ENCODE measurements around the gene ACSS1. TPM values are rescaled to one million over a fixed set of nuclear protein-coding genes. Genes with fewer than 3 reads are reported as not detected.
A peak's percentile ranks its signal among the peaks of the same experiment; 100 is the strongest.

ACSS1 gene
- total RNA-seq, 1 donor from 2014 or later, result 19.7 TPM

DNA sequence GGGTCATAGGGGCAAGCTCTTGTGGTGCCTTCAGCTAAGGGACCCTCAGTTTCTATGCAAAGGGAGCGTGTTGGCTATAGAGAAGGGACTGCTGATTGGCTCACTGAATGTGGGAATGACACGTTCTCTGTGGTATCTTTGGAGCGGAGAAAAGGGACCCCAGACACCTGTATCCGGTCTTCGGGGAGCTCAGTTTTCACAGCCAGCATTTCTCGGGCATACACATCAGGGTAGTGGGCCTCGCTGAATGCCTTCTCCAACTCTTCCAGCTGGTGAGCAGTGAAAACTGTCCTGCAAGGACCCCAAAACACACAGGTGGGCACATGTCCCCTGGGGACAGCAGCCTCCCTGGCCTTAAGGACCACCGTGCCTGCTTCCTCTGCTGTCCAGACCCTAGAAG is 20.7 kb upstream of the ACSS1 start:
- no peak for DNase-seq

- DNase-seq, result no peak
These were observed 19.8 kb upstream of the ACSS1 start for GRCh38 chr20:25077610-25078169.

DNA sequence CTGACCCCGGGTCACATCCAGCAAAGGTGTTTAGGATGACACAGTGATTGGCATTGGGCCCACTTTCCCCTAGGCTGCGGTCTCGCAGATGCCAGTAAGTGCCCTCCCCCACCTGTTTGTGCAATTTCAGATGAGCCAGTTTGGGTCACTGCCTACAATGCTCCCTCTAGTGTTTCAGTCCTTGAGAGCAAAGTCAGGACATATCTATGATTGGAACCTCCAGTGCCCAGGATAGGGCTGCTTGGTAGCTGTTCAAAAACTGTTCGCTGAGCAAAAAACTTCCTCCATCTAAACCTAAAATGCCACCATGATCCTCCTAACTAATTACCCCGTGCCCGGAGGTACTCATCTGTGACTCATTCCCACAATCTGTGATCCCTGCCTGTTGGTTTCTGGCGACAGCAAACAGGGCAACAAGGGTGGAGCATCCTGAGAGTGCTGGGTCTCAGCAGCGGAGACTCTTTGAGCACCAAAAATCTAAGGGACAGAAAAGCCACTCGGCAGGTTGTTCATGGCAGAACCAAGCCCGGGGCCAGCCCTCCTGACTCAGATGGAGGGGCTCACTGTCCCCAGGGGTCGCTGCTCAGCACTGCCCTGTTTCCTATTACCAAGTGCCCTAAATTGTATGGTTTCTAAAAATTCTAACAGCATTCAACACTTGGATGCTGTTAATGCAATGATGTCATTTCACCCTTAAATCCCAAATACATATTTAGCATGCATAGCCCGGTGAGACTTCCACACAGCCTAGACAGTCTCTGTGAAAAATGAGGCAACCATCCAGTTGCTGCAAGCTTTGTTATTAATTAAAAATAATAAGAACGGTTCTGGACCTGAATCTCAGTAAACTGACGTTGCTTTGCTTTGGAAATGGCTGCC is 19.0 kb upstream of the ACSS1 start:
- DNase-seq, result no peak

- DNase-seq, result no peak
These were observed 18.3 kb upstream of the ACSS1 start for GRCh38 chr20:25076201-25076600.

DNA sequence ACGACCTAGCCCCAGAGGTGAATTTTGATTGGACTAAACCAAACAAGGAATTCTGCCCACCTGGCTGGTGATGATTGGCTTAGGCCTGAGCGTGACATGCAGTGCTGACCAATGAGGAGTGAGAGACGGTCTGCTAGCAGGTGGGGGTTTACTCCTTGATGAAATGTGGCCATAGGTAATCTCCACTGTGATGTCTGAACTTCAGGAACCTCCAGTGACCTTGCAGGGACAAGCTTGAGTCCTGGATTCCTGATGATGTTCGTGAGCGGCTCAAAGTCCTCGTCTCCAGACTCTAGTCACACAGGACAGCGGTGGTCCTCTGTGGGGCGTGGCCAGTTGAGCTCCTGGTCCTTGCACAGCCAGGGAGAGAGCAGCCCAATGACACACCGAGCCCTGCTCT is 15.6 kb upstream of the ACSS1 start:
- DNase-seq, result no peak

GRCh38 chr20:25072226-25072811 is 14.4 kb upstream of the ACSS1 start:
- no peak for DNase-seq

DNA sequence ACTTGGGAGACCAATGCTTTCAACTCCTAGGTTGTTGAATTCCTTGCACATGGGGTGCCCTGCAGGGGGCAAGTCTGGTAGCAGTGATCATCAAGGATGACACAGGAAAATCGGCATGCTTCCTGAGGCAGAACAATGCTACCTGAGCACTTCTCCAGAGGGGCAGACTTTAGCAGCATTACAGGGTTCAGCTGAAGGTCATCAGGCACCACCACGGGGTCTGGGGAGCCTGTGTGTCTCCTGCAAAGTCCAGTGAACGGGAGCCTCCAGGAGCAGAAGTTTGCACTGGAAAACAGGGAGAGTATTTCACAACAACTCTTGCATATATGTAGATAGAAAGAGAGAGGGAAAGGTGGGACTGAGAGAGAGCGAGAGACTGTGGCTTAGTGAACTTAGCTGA is 13.8 kb upstream of the ACSS1 start:
- DNase-seq, result no peak

GRCh38 chr20:25070821-25071473 is 13.0 kb upstream of the ACSS1 start:
- no peak for DNase-seq

DNA sequence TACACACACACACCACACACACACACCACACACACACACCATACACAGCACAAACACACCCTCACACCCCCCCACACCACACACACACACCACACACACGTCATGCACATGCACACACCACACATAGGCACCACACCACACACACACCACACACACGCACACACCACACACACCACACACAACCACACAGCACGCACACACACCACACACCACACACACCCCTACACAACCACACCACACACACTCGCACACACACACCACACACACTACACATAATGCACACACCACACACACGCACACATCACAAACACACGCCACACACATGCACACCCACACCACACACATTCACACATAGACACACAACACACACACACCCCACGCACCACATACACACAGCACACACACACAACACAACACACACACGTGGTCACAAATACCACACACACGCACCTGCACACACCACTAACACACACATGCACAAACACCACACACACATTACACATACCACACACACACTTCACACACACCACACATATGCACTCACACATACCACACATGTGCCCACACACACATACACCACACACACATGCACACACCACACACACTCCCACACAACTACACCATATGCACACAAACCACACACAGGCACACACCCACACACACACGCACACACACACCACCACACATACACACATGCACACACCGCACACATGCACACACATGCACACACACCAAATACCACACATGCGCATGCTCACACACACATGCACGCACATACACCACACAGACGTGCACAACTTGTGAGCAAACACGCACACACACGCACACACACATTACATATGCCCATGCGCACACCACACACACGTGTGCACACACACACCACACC is 9.4 kb upstream of the ACSS1 start:
- DNase-seq, result no peak

- DNase-seq, result no peak
These were observed 8.4 kb upstream of the ACSS1 start for GRCh38 chr20:25066386-25066785.

DNA sequence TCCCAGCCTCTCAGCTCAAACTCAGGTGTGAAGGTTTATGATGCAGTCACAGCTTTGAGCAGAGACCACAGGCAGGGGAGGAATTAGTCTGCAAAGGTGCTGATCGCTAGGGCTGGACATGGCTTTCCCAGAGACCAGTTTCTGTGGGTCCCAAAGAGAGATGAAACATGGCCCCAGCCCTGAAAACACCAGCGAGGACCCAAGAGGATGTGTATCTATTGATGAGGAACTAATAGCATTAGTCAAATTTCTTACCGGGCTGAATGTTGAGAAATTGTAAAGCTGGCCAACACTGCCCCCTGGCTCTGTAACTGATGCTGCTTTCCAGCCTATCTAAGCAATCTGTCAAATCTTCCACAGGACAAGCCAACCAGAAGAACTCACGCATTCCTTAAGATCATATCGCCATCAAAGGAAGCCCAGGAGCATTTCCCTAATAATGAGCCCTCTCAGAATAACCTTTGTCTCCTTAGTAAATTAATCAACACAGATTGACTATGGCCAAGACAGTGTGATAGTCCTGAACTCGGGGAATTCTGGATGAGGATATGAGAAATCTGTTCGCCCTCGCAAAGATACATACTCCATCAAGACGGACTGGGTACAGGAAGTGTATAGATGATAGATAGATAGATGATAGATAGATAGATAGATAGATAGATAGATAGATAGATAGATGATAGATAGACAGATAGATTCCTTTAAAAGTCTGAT is 7.8 kb upstream of the ACSS1 start:
- DNase-seq, result peak; percentile 57

DNA sequence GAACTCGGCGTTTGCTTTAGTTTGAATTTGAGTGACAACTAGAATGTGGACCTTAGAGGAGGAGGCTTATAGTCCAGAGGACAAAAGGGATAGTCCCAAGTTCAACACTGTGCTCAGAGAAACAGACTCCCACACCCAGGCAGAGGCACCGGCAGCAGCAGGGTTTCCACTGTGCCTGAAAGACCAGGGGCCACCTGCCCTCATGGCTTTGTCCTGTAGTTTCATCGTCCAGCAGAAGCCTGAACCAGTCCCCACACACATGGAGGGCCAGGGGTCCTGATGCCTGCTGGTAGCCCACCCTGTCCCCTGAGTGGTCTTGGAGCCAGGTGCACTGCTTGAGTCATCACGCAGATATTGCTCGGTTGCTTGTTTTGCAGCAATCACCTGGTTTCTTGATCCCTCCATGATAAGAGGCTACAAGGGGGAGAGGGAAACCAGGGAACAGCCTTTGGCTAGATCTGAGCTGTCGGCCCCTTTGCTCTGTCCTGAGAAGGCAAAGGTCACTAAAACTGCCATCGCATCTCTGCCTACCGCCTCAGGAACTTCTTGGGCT is 7.2 kb upstream of the ACSS1 start:
- DNase-seq, result no peak

GRCh38 chr20:25064561-25065071 is 6.7 kb upstream of the ACSS1 start:
- DNase-seq, result no peak

GRCh38 chr20:25063981-25064380 is 6.0 kb upstream of the ACSS1 start:
- DNase-seq, result no peak

DNA sequence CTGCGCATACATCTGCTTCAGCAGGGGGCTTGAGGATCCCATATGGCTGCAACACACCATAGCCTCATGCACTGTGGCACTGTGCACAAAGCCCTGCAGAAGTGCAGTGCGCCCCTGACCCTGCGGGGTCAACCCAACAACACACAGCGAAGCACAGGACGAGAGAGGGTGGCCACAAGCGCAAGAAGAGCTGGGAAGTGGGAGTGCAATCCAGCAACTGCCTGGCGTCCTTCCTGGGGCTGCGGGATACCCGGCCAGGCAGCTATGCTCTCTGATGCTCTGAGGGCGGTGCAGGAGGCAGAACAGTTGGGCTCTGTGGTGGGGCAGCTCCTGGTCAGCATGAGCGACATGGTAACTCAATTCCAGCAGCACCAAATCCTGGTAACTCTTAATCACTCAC is 5.6 kb upstream of the ACSS1 start:
- no peak for DNase-seq

GRCh38 chr20:25062841-25063240 is 4.9 kb upstream of the ACSS1 start:
- no peak for DNase-seq

DNA sequence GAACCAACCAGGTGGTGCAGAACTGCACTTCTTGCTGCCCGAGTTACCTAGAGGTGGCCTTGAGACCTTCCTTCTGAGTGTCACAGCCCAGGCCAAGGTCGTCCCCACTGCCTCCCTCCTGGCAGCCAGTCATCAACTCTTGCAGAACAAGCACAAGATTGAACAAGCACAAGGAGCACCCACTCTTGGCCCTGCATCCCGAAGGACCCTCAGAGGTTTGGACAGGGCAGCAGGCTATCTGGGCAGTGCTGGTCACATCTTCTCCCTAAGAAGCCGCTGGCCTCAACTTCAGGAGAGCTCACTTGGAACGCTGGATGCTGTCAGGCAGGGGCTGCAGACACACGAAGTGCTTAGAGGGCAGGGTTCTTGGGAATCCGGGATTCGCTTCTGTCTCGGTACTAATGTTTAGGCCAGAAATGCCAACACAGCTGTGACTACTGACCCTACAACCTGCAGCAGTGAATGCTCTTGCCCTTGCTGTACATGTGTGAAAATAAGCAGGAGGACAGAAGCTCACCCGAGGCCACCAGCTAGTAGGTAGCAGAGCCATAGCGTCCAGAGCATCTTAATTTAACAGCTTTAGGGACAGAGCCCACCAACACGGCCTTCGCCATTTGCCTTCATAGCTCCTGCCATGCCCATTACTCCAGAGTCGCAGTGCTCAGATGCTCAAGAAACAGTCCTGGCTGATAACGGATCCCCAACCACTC is 4.0 kb upstream of the ACSS1 start:
- no peak for DNase-seq

- DNase-seq, result no peak
These were observed 3.3 kb upstream of the ACSS1 start for GRCh38 chr20:25061103-25061799.

DNA sequence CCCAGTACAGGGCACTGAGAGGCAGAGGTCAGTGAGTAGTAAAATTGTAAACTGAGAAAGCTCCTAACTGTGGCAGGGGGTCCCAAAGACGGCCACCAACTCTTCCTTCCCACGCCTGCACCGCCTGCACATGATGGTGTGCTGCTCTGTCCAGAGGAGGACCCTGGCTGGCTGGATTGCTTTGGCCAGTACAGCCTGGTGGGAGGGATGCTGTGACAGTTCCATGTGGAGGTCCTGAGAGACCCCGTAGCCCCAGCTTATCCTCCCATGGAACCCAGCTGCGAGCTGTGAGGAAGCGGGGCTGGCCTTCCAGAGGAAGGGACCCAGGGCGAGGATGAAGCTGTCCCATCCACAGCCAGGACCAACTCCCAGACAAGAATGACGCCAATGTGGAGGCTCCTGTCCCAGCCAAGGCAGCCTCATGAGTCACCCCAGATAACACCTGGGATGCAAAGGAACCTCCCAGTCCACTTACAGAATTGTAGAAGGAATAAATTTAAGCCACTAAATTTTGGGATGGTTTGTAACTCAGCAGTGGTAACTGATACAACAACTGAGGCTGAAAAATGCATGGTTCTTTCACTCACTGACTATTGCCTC is 2.0 kb upstream of the ACSS1 start:
- no peak for DNase-seq

All from skin of body (tissue), 2 donors.